Stomach (tissue), 4 donors: ENCODE data around the gene PDE3A.

ENCODE experiments used
- CTCF ChIP-seq, 7 experiments: fragments of 450-650 bp in 4 of 7; fragments of 200-600 bp in 3 of 7; sonication (generic) in 3 of 7; IDR thresholded peaks; one replicate each; pipeline ENCODE4 v1.5.1; 2016 to 2019; ENCODE audit warnings: antibody characterized with exemption in 7 of 7, control low read depth in 2 of 7, mild to moderate bottlenecking in 1 of 7
- POLR2A ChIP-seq, 4 donors: fragments of 450-650 bp; IDR thresholded peaks; one replicate each; pipeline ENCODE4 v1.6.1; 2016; ENCODE audit warnings: antibody characterized with exemption in 4 of 4, control low read depth in 2 of 4, mild to moderate bottlenecking in 1 of 4, moderate library complexity in 1 of 4
- POLR2AphosphoS5 ChIP-seq, 3 donors: sonication (generic); formaldehyde crosslinking; IDR thresholded peaks; one replicate each; pipeline ENCODE4 v1.6.1; 2016; ENCODE audit warnings: antibody characterized with exemption in 3 of 3

DNA sequence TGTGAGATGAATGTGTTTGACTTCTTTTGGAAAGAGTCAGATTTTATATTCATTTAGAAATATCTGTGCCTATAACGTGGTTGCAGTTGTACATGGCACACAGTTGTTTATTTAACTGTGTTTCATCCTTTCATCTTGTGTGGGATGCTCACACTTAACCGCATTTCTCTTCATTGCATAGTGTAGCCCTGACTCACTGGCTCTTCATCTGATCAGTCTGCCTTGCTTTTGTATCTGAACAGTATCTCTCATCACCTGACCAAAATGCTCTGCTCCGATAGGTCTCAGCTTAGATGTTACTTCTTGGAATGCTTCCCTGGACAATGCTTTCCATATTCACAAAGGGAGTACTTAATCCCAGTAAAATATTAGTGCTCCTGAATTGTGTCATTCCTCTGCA lies 83.4 kb downstream of the PDE3A start:
- TF ChIP-seq POLR2A (IDR thresholded peaks at IDR 0.05) (no peak), CTCF (IDR thresholded peaks at IDR 0.05) (no peak), POLR2AphosphoS5 (IDR thresholded peaks at IDR 0.05) (no peak)
